Neural progenitor cell (in vitro differentiated cells): ENCODE data around the gene GMDS.

ENCODE experiments used
- EZH2 ChIP-seq: fragments of 200-600 bp; sonication (generic); IDR thresholded peaks from 2 replicates; pipeline ENCODE4 v1.6.1; 2017; ENCODE audit warnings: antibody characterized with exemption, mild to moderate bottlenecking, moderate library complexity
- EZH2phosphoT487 ChIP-seq: fragments of 200-600 bp; sonication (generic); IDR thresholded peaks from 2 replicates; pipeline ENCODE4 v1.6.1; 2017; ENCODE audit warnings: antibody characterized with exemption
- TF ChIP-seq, protein P1 (sequence below): fragments of 200-600 bp; sonication (generic); IDR thresholded peaks from 2 replicates; pipeline ENCODE4 v1.5.1; 2017; ENCODE audit warnings: antibody characterized with exemption, mild to moderate bottlenecking

GRCh38 chr6:2166717-2167116 is 78.7 kb downstream of the GMDS start:
- TF ChIP-seq, protein P1, sequence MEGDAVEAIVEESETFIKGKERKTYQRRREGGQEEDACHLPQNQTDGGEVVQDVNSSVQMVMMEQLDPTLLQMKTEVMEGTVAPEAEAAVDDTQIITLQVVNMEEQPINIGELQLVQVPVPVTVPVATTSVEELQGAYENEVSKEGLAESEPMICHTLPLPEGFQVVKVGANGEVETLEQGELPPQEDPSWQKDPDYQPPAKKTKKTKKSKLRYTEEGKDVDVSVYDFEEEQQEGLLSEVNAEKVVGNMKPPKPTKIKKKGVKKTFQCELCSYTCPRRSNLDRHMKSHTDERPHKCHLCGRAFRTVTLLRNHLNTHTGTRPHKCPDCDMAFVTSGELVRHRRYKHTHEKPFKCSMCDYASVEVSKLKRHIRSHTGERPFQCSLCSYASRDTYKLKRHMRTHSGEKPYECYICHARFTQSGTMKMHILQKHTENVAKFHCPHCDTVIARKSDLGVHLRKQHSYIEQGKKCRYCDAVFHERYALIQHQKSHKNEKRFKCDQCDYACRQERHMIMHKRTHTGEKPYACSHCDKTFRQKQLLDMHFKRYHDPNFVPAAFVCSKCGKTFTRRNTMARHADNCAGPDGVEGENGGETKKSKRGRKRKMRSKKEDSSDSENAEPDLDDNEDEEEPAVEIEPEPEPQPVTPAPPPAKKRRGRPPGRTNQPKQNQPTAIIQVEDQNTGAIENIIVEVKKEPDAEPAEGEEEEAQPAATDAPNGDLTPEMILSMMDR = no peak
- TF ChIP-seq EZH2phosphoT487 (no peak), EZH2 (no peak)
